GM18867 (cell line): ENCODE data around the gene SRGAP1.

Experiments
- ATAC-seq: cut with Tn5 transposase; IDR thresholded peaks from one replicate; pipeline ENCODE4 v1.9.1; 2021; ENCODE audit warnings: mild to moderate bottlenecking, moderate library complexity; ENCODE audit not compliant: unreplicated experiment

Gene SRGAP1

GRCh38 chr12:63904653-63905052 lies 60.2 kb downstream of the SRGAP1 start:
- no peak for ATAC-seq

- no peak for ATAC-seq
Measured at GRCh38 chr12:63905544-63905943, 61.0 kb downstream of the SRGAP1 start.

- ATAC-seq: no peak
Measured at GRCh38 chr12:63906876-63907275, 62.4 kb downstream of the SRGAP1 start.

GRCh38 chr12:63907561-63907960 lies 63.1 kb downstream of the SRGAP1 start:
- no peak for ATAC-seq

- ATAC-seq: no peak
Measured at GRCh38 chr12:63909746-63910145, 65.2 kb downstream of the SRGAP1 start.

- no peak for ATAC-seq
Measured at GRCh38 chr12:63911341-63911740, 66.8 kb downstream of the SRGAP1 start.

- no peak for ATAC-seq
Measured at GRCh38 chr12:63912651-63913050, 68.2 kb downstream of the SRGAP1 start.

- ATAC-seq: no peak
Measured at GRCh38 chr12:63913929-63914328, 69.4 kb downstream of the SRGAP1 start.

- no peak for ATAC-seq
Measured at GRCh38 chr12:63915105-63915800, 70.8 kb downstream of the SRGAP1 start.

GRCh38 chr12:63916561-63917476 lies 72.3 kb downstream of the SRGAP1 start:
- ATAC-seq: no peak

- ATAC-seq: no peak
Measured at GRCh38 chr12:63917477-63917862, 73.0 kb downstream of the SRGAP1 start.

GRCh38 chr12:63917864-63918799 lies 73.6 kb downstream of the SRGAP1 start:
- ATAC-seq: peak; percentile 89

- ATAC-seq: peak; percentile 4
Measured at GRCh38 chr12:63918800-63919300, 74.3 kb downstream of the SRGAP1 start.

- no peak for ATAC-seq
Measured at GRCh38 chr12:63919756-63920155, 75.3 kb downstream of the SRGAP1 start.

GRCh38 chr12:63921157-63921556 lies 76.7 kb downstream of the SRGAP1 start:
- ATAC-seq: no peak

GRCh38 chr12:63922474-63922873 lies 78.0 kb downstream of the SRGAP1 start:
- no peak for ATAC-seq

- no peak for ATAC-seq
Measured at GRCh38 chr12:63924781-63925180, 80.3 kb downstream of the SRGAP1 start.

GRCh38 chr12:63927511-63927910 lies 83.0 kb downstream of the SRGAP1 start:
- ATAC-seq: no peak

- peak; percentile 84 for ATAC-seq
Measured at GRCh38 chr12:63928305-63928704, 83.8 kb downstream of the SRGAP1 start.

GRCh38 chr12:63929426-63929825 lies 84.9 kb downstream of the SRGAP1 start:
- no peak for ATAC-seq

- ATAC-seq: no peak
Measured at GRCh38 chr12:63930971-63931370, 86.5 kb downstream of the SRGAP1 start.
